ENCODE measurements around the gene ZNF761.

Gene ZNF761

GRCh38 chr19:53506728-53507127 lies 74.9 kb downstream of the ZNF761 start:
- DNase-seq (ENCODE audit: low read depth in 2 of 2, low spot score in 1 of 2) = no peak
